Gastroesophageal sphincter (tissue), 3 donors: ENCODE data around the gene BAG5.

Source experiments
- EP300 ChIP-seq: sonication (generic); formaldehyde crosslinking; IDR thresholded peaks from one replicate; pipeline ENCODE4 v1.6.1; 2017; ENCODE audit warnings: antibody characterized with exemption, mild to moderate bottlenecking
- POLR2A ChIP-seq, 2 donors: fragments of 450-650 bp; IDR thresholded peaks; one replicate each; pipeline ENCODE4 v1.6.1; 2017; ENCODE audit warnings: antibody characterized with exemption in 2 of 2, mild to moderate bottlenecking in 2 of 2, moderate library complexity in 1 of 2
- POLR2AphosphoS5 ChIP-seq: sonication (generic); formaldehyde crosslinking; IDR thresholded peaks from one replicate; pipeline ENCODE4 v1.6.1; 2017; ENCODE audit warnings: antibody characterized with exemption
- TF ChIP-seq, protein P1 (sequence below), 4 experiments: fragments of 200-600 bp in 2 of 4; fragments of 450-650 bp in 2 of 4; sonication (generic) in 1 of 4; IDR thresholded peaks; one replicate each; pipeline ENCODE4 v1.5.1; 2017 to 2019; ENCODE audit warnings: antibody characterized with exemption in 4 of 4, mild to moderate bottlenecking in 2 of 4, moderate library complexity in 2 of 4

GRCh38 chr14:103563226-103563620, 766 bp upstream of the BAG5 start:
- TF ChIP-seq, protein P1, sequence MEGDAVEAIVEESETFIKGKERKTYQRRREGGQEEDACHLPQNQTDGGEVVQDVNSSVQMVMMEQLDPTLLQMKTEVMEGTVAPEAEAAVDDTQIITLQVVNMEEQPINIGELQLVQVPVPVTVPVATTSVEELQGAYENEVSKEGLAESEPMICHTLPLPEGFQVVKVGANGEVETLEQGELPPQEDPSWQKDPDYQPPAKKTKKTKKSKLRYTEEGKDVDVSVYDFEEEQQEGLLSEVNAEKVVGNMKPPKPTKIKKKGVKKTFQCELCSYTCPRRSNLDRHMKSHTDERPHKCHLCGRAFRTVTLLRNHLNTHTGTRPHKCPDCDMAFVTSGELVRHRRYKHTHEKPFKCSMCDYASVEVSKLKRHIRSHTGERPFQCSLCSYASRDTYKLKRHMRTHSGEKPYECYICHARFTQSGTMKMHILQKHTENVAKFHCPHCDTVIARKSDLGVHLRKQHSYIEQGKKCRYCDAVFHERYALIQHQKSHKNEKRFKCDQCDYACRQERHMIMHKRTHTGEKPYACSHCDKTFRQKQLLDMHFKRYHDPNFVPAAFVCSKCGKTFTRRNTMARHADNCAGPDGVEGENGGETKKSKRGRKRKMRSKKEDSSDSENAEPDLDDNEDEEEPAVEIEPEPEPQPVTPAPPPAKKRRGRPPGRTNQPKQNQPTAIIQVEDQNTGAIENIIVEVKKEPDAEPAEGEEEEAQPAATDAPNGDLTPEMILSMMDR (IDR thresholded peaks at IDR 0.05) = no peak
- TF ChIP-seq POLR2A (IDR thresholded peaks at IDR 0.05) = no peak
- no peak for TF ChIP-seq POLR2AphosphoS5
- no peak for TF ChIP-seq EP300
